GM18873 (cell line): ENCODE measurements around the gene LOXL3.
"Not testable (repeated sequence)": the region's sequence is repeated elsewhere in the genome, so short reads cannot be mapped to it uniquely, and the experiment has no call there.

Experiments
- ATAC-seq: cut with Tn5 transposase; IDR thresholded peaks from one replicate; pipeline ENCODE4 v1.9.1; 2021; ENCODE audit warnings: mild to moderate bottlenecking, moderate library complexity, moderate number of reproducible peaks; ENCODE audit not compliant: unreplicated experiment, low FRiP score

LOXL3 gene

DNA sequence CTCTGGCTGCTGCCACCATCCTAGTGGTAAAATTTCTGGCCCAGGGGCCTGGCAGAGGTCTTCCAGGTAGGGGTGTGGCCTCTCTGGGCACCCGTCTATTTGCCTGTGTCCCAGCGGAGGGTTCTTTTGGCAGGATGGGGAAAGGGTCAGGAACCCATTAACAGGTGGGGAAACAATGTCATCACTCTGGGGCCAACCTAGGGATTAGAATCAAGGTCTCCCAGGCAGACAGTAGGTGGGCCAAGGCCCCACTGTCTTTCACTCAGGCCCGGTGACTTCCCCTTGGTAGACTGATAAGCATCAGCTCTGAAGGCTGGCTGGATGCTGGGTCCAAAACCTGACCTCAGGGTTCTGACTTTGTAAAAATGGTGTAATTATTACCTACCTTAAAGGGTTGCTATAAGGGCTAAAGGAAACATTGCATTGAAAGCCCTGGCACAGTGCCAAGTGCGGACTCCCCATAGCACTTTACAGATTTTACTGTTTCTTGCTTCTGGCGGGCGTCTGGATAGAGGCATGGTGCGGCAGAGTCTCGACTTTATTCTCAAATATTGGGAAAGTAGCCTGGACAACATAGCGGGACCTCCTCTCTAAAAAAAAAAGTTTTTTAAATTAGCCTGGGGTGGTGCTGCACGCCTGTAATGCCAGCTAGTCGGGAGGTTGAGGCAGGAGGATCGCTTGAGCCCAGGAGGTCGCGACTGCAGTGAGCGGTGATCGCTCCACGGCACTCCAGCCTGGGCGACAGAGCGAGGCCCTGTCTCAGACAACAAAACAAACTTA lies 56.6 kb downstream of the LOXL3 start:
- no peak for ATAC-seq

DNA sequence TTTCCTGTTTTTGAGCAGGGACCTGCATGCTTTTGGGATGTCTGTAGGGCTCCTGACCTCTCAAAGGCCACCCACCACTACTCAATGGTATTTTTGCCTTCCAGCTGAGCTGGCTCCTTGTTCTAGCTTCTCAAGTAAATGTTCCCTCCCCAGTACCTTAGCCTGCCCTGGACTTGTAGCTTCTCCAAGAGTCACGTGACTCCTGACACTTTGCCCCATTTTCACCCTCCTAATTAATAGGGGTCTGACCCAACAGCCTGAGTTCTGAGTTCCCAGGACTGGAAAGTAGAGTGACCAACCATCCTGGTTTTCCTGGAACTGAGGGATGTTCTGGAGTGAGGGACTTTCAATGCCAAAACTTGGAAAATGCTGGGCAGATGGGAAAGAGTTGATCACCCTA lies 58.3 kb downstream of the LOXL3 start:
- ATAC-seq: no peak

DNA sequence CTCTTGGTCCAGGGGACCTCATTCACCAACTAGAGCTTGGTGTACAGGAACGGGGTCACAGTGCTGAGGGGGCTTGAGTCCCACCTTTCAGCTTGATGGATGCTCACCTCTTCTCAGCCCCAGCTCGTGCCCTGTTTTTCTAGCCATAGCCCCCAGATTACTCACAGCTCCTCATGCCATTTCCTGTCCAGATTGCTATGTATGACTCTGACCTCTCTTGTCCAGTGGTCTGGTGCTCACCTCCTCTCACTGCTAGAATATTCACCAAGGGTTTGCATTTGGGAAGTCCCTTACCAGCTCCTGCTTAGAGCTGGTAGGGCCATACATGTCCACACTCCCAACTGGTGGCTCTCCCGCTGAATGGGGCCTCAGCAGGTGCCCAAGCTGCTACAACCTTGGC lies 60.2 kb downstream of the LOXL3 start:
- ATAC-seq: no peak

DNA sequence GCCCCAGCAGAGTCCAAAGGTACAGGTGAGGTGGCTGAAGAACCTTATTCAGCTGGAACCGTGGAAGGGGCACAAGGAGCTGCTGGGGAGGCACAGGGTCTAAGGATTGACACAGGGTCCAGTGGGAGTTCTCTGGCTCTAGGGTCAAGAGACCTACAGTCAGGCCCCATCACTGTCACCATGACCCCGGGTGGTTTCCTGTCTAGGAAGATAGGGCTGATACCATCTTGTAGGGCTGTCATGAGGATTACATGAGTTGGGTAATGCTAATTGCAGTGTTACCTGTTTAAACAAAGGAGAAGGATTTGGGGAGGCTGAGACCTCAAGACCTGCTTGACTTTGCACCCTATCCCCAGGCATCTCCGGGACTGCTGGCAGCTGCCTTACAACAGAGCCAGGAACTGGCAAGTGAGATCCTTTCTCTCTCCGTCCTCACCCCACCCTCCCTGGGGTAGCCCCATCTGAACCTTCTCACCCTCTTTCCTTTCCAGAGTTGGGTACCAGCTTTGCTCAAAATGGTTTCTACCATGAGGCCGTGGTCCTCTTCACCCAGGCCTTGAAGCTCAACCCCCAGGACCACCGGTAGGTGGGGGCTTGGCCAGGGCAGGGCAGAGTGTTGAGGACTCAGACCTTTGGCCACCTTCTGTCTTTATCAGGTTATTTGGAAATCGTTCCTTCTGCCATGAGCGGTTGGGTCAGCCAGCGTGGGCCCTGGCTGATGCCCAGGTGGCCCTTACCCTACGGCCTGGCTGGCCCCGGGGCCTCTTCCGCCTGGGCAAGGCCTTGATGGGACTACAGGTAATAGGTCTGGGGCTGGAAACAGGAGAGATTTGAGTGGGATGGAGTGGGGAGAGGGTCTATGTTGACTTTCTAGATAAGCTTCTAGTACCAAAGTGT lies 61.8 kb downstream of the LOXL3 start:
- ATAC-seq: no peak

DNA sequence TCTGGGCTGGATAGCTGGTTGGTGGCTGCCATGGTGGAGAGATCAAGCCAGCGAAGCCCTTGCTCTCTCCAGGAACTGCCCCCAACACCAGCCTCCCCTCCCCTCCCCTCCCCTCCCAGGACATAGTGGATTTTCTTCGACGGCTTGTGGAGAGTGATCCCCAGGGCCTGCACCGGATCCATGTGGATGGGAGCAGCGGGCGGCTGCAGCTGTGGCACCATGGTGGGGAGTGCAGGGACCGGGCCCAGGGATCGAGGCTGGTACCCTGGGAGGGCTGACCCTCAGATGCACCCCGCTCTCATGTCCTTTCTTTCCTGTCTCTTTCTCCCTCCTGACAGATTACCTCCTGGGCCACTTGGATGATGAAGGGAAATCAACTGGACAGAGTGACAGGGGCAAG lies 63.8 kb downstream of the LOXL3 start:
- ATAC-seq: no peak

DNA sequence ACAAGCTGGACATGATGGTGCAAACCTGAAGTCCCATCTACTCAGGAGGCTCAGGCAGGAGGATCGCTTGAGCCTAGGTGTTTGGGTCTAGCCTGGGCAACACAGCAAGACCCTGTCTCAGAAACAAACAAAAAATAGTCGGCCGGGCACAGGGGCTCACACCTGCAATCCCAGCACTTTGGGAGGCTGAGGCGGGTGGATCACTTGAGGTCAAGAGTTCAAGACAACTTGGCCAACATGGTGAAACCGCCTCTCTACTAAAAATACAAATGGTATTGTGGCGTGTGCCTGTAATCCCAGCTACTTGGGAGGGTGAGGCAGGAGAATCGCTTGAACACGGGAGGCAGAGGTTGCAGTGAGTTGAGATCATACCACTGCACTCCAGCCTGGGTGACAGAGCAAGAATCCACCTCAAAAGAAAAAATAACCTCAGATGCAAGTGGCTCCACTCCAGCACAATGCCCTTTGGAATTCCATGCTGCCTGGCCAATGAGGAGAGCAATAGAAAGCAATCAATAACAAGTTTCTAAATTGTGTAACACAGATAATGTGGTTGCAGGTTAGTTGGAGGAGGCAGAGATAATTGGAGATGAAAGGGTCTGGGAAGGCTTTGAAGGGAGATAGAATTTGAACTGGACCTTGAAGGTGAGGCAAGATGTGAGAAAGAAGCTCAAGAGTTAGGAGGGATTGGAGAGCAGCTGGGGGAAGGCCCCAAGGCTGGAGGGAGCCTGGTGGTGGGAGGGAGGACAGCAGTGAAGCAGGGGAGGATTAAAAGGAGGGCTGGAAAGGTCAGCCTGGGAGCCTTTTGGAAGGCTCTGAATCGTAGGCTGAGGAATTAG lies 64.9 kb downstream of the LOXL3 start:
- no peak for ATAC-seq

DNA sequence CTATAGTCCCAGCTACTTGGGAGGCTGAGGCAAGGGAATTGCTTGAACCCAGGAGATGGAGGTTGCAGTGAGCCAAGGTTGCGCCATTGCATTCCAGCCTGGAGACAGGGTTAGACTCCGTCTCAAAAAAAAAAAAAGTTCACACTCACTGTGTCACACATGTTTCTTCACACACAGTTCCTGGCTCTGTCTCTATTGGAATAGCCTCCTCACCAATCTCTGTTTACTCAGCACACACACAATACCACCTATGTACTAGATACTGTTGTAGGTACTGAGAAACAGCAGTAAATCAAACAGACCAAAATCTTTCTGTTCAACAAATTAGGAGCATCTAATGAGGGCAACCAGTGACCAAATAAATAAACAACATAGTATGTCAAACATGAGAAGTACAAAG lies 67.6 kb downstream of the LOXL3 start:
- ATAC-seq: no peak

DNA sequence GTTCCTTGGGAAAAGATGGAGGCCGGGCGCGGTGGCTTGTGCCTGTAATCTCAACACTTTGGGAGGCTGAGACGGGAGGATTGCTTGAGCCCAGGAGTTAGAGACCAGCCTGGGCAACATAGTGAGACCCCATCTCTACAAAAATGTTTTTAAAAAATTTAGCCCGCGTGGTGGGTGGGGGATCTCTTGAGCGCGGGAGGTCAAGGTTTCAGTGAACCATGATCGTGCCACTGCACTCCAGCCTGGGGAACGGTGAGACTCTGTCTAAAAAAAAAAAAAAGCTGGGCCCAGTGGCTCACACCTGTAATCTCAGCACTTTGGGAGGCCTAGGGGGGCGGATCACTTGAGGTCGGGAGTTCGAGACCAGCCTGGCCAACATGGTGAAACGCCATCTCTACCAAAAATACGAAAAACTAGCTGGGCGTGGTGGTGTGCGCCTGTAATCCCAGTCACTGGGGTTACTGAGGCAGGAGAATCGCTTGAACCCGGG lies 70.0 kb downstream of the LOXL3 start:
- not testable (repeated sequence) for ATAC-seq

DNA sequence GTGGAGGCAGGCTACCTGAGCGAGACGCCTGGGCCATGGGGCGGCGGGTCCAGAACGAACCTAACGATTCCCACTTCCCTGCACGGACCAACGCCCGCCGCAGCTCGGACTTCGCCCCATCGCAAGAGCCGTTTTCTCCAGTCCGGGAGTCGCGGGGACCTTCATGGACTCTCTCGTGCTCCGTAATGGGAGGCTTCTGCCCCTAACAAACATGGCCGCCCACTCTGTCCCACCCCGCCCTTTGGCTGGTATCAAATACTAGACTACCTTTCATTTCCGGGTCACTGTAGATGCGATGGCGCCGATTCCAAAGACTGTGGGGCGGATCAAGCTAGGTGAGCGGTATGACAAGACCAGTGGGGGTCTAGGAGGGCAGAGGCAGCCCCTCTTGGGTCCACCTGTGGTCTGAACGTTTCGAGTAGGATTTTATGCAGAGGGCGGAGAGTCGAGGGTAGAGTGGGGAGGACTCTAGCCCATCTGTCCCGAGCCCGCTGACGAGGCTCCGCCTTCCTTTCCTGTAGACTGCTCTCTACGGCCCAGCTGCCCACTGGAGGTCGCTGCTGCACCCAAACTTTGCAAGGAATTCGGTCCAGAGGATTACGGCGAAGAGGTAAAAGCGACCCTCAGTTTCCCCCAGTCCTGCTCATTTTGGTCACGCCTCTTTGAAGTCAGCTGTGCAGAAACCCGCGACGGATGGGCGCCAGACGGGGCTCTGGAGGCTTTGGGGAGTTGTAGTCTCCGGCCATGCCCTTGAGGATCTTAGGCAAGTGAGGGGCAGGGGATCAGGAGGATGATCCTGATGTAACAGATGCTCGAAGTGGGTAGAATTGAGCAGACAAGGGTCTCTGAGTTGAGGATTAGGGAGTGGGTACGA lies 70.7 kb downstream of the LOXL3 start, which contains the start of the genes CCDC142 and TTC31:
TSS of gene CCDC142 (minus strand) at position 198 of the 874 bp plus-strand sequence. CDS start at position 37, 161 bp downstream.
TSS of gene TTC31 (plus strand) at position 281 of the 874 bp plus-strand sequence. CDS start at position 296, 15 bp downstream.
- peak; percentile 80 for ATAC-seq
